ENCODE results near the gene TAF7.
A peak's percentile ranks its signal among the peaks of the same experiment; 100 is the strongest.
"Not testable (repeated sequence)": the region's sequence is repeated elsewhere in the genome, so short reads cannot be mapped to it uniquely, and the experiment has no call there.

The TAF7 gene

GRCh38 chr5:141320225-141321169 is at the start of gene TAF7:
TSS of gene TAF7 (minus strand) at chr5:141320784. CDS start at chr5:141320044, 740 bp downstream.
- FAIRE-seq, result peak; percentile 57

GRCh38 chr5:141366016-141366896 is 45.7 kb upstream of the TAF7 start:
- no peak for FAIRE-seq

- no peak for FAIRE-seq
Observed at GRCh38 chr5:141363952-141364660, 43.5 kb upstream of the TAF7 start, which contains the start of gene PCDHGA5. TSS of gene PCDHGA5 (plus strand) at chr5:141364162. CDS start at chr5:141364331, 169 bp downstream.

GRCh38 chr5:141362719-141363118 is 42.1 kb upstream of the TAF7 start:
- FAIRE-seq, result no peak

GRCh38 chr5:141360685-141361084 is 40.1 kb upstream of the TAF7 start:
- no peak for FAIRE-seq

- FAIRE-seq, result peak; percentile 11
Observed at GRCh38 chr5:141359790-141360426, 39.3 kb upstream of the TAF7 start, which contains the start of gene PCDHGB2. TSS of gene PCDHGB2 (plus strand) at chr5:141359994. CDS start at chr5:141360136, 142 bp downstream.

- no peak for FAIRE-seq
Observed at GRCh38 chr5:141356950-141357349, 36.4 kb upstream of the TAF7 start.

- FAIRE-seq, result no peak
Observed at GRCh38 chr5:141356133-141356532, 35.5 kb upstream of the TAF7 start.

- no peak for FAIRE-seq
Observed at GRCh38 chr5:141355641-141356040, 35.1 kb upstream of the TAF7 start.

- FAIRE-seq, result no peak
Observed at GRCh38 chr5:141354900-141355469, 34.4 kb upstream of the TAF7 start, which contains the start of gene PCDHGA4. TSS of gene PCDHGA4 (plus strand) at chr5:141355021. CDS start at chr5:141355108, 87 bp downstream.

GRCh38 chr5:141351591-141351990 is 31.0 kb upstream of the TAF7 start:
- no peak for FAIRE-seq

- FAIRE-seq, result no peak
Observed at GRCh38 chr5:141349917-141350619, 29.5 kb upstream of the TAF7 start, which contains the start of gene PCDHGB1. TSS of gene PCDHGB1 (plus strand) at chr5:141350099. CDS start at chr5:141350261, 162 bp downstream.

- FAIRE-seq, result not testable (repeated sequence)
Observed at GRCh38 chr5:141346017-141346416, 25.4 kb upstream of the TAF7 start.

- no peak for FAIRE-seq
Observed at GRCh38 chr5:141345327-141345726, 24.7 kb upstream of the TAF7 start.

GRCh38 chr5:141343953-141344463 is 23.4 kb upstream of the TAF7 start:
- FAIRE-seq, result no peak

- FAIRE-seq, result no peak
Observed at GRCh38 chr5:141343242-141343952, 22.8 kb upstream of the TAF7 start, which contains the start of gene PCDHGA3. TSS of gene PCDHGA3 (plus strand) at chr5:141343829. CDS start at chr5:141344034, 205 bp downstream.

GRCh38 chr5:141342773-141343172 is 22.2 kb upstream of the TAF7 start:
- FAIRE-seq, result no peak

GRCh38 chr5:141340781-141341354 is 20.3 kb upstream of the TAF7 start:
- not testable (repeated sequence) for FAIRE-seq
